HCT116 (cell line): ENCODE data around the gene CACNA2D2. TPM values are rescaled to one million over a fixed set of nuclear protein-coding genes. Genes with fewer than 3 reads are reported as not detected.

Source experiments
- ATAC-seq: fragments of 200-7000 bp; cut with Tn5 transposase; 2 replicates; pipeline ENCODE4 v1.9.1; 2020; ENCODE audit warnings: mild to moderate bottlenecking, moderate library complexity
- BruUV-seq: library from RNA; stranded (reverse); fragments of 400-500 nt; replicated peaks from 2 replicates; lab custom pipeline; 2021; lab: Mats Ljungman, UMichigan
- CTCF ChIA-PET: fragments of 300-600 bp; sonication (Branson Sonifier 250); formaldehyde crosslinking; loops from one replicate; lab custom pipeline; 2021; ENCODE audit warnings: antibody characterized with exemption; lab: Charles Lee
- POLR2A ChIA-PET: fragments of 300-600, 350-600 bp; sonication (Branson Sonifier 250); formaldehyde crosslinking; loops from one replicate; lab custom pipeline; 2021; ENCODE audit warnings: antibody characterized with exemption; lab: Charles Lee
- RAD21 ChIA-PET, 2 experiments: fragments of 300-600 bp; sonication (Branson Sonifier 250); formaldehyde crosslinking; loops; one replicate each; lab custom pipeline; 2023; ENCODE audit warnings: low total read pairs in 2 of 2; ENCODE audit not compliant: uncharacterized antibody in 2 of 2, unreplicated experiment in 2 of 2, low non-redundant PET in 1 of 2; lab: Charles Lee
- DNase-seq: peaks from one replicate; pipeline ENCODE4 v3.0.0-alpha.2; 2010; ENCODE audit warnings: low read depth, low spot score
- H2AFZ ChIP-seq: fragments of 200-600 bp; shearing (Covaris generic), sonication (generic); 2 replicates; pipeline ENCODE4 v1.6.1; 2017; ENCODE audit warnings: low read depth, mixed run types, mixed read lengths, antibody characterized with exemption, low read length; ENCODE audit not compliant: poor library complexity, severe bottlenecking
- H3K27ac ChIP-seq: 2 replicates; pipeline ENCODE4 v1.5.1; 2012; ENCODE audit warnings: low read depth, low read length
- H3K27me3 ChIP-seq: fragments of 200-600 bp; sonication (generic); 2 replicates; pipeline ENCODE4 v1.6.1; 2016; ENCODE audit warnings: mixed run types, low read length, mixed read lengths; ENCODE audit not compliant: insufficient read depth
- H3K36me3 ChIP-seq, 2 experiments: fragments of 200-500 bp in 1 of 2; fragments of 200-600 bp in 1 of 2; sonication (Bioruptor generic) in 1 of 2; sonication (generic) in 1 of 2; 2 replicates each; pipeline versions ENCODE4 v1.5.1 to v1.6.1; 2014 to 2016; ENCODE audit warnings: low read length in 2 of 2, inconsistent platforms in 1 of 2, mixed read lengths in 1 of 2, mixed run types in 1 of 2; ENCODE audit not compliant: insufficient read depth in 2 of 2, control insufficient read depth in 1 of 2
- H3K4me1 ChIP-seq, 2 experiments: fragments of 200-600 bp in 1 of 2; sonication (generic) in 1 of 2; 2 replicates each; pipeline versions ENCODE4 v1.5.1 to v1.6.1; 2012 to 2017; ENCODE audit warnings: low read length in 2 of 2, inconsistent platforms in 1 of 2, mild to moderate bottlenecking in 1 of 2, mixed read lengths in 1 of 2, mixed run types in 1 of 2, moderate library complexity in 1 of 2; ENCODE audit not compliant: insufficient read depth in 2 of 2, control insufficient read depth in 1 of 2
- H3K4me2 ChIP-seq: fragments of 200-600 bp; sonication (generic); 2 replicates; pipeline ENCODE4 v1.6.1; 2017; ENCODE audit warnings: mixed run types, low read length, mixed read lengths
- H3K4me3 ChIP-seq, 2 experiments: fragments of 200-600 bp in 1 of 2; sonication (generic) in 1 of 2; replicated peaks in 1 of 2; 2 replicates each; pipeline ENCODE4 v1.5.1; 2011 to 2016; ENCODE audit warnings: low read length in 2 of 2, control low read depth in 1 of 2, low read depth in 1 of 2, mild to moderate bottlenecking in 1 of 2, mixed read lengths in 1 of 2, mixed run types in 1 of 2
- H3K79me2 ChIP-seq: fragments of 200-600 bp; sonication (generic); 2 replicates; pipeline ENCODE4 v1.6.1; 2017; ENCODE audit warnings: mild to moderate bottlenecking, mixed run types, low read length, moderate library complexity, mixed read lengths; ENCODE audit not compliant: insufficient read depth
- H3K9ac ChIP-seq: fragments of 200-600 bp; sonication (generic); 2 replicates; pipeline ENCODE4 v1.6.1; 2016; ENCODE audit warnings: low read length, mixed read lengths
- H3K9me2 ChIP-seq: fragments of 200-600 bp; sonication (generic), shearing (Covaris generic); 2 replicates; pipeline ENCODE4 v1.6.1; 2017; ENCODE audit warnings: mixed run types, mild to moderate bottlenecking, moderate library complexity; ENCODE audit not compliant: insufficient read depth
- H3K9me3 ChIP-seq, 2 experiments: fragments of 200-500 bp in 1 of 2; fragments of 200-600 bp in 1 of 2; sonication (Bioruptor generic) in 1 of 2; sonication (generic) in 1 of 2; 2 replicates each; pipeline ENCODE4 v1.6.1; 2014 to 2017; ENCODE audit warnings: low read length in 2 of 2, mixed read lengths in 2 of 2, inconsistent platforms in 1 of 2, low read depth in 1 of 2, mild to moderate bottlenecking in 1 of 2, mixed run types in 1 of 2, moderate library complexity in 1 of 2; ENCODE audit not compliant: control insufficient read depth in 1 of 2, insufficient read depth in 1 of 2
- H4K20me1 ChIP-seq: fragments of 200-600 bp; sonication (generic), shearing (Covaris generic); 2 replicates; pipeline ENCODE4 v1.6.1; 2017; ENCODE audit warnings: mixed run types, mild to moderate bottlenecking, moderate library complexity; ENCODE audit not compliant: insufficient read depth
- CBX3 ChIP-seq: IDR thresholded peaks from 2 replicates; pipeline ENCODE4 v1.6.1; 2012; ENCODE audit warnings: low read depth
- CEBPB ChIP-seq: IDR thresholded peaks from 2 replicates; pipeline ENCODE4 v1.6.1; 2012; ENCODE audit warnings: low read depth
- EGR1 ChIP-seq: IDR thresholded peaks from 2 replicates; pipeline ENCODE4 v1.6.1; 2012; ENCODE audit warnings: low read depth
- POLR2A ChIP-seq: IDR thresholded peaks from 2 replicates; pipeline ENCODE4 v1.7.0; 2011; ENCODE audit warnings: borderline replicate concordance; ENCODE audit not compliant: insufficient read depth, insufficient read length; ENCODE audit errors: extremely low read depth
- RAD21 ChIP-seq: IDR thresholded peaks from 2 replicates; pipeline ENCODE4 v1.6.1; 2012; ENCODE audit warnings: low read depth, mild to moderate bottlenecking
- SIN3A ChIP-seq: IDR thresholded peaks from 2 replicates; pipeline ENCODE4 v1.6.1; 2012; ENCODE audit warnings: low read depth
- intact Hi-C: fragments of 100-400 bp; cut with micrococcal nuclease; formaldehyde crosslinking; loops from 2 replicates; pipeline ENCODE4 v1.10.0; 2022
- total RNA-seq: library from RNA; stranded (reverse); gene quantifications from one replicate; pipeline ENCODE4 v1.2.1, GENCODE V29; 2021; ENCODE audit not compliant: unreplicated experiment
- TF ChIP-seq, protein P1 (sequence below): IDR thresholded peaks from 2 replicates; pipeline ENCODE4 v1.6.1; 2012
- TF ChIP-seq, protein P2 (sequence below): IDR thresholded peaks from 2 replicates; pipeline ENCODE4 v1.6.1; 2012
- TF ChIP-seq, protein P3 (sequence below), 3 experiments: fragments of 200-600 bp in 1 of 3; sonication (generic) in 1 of 3; IDR thresholded peaks in 2 of 3; conservative IDR thresholded peaks in 1 of 3; 2 replicates each; pipeline ENCODE4 v1.5.1; 2012 to 2017; ENCODE audit warnings: low read depth in 2 of 3, low read length in 2 of 3, antibody characterized with exemption in 1 of 3, borderline replicate concordance in 1 of 3, control low read depth in 1 of 3, mild to moderate bottlenecking in 1 of 3, mixed read lengths in 1 of 3, mixed run types in 1 of 3, moderate library complexity in 1 of 3; ENCODE audit not compliant: insufficient read depth in 1 of 3

CACNA2D2 gene
- total RNA-seq, 1 experiment from 2014 or later = 10.2 TPM

DNA sequence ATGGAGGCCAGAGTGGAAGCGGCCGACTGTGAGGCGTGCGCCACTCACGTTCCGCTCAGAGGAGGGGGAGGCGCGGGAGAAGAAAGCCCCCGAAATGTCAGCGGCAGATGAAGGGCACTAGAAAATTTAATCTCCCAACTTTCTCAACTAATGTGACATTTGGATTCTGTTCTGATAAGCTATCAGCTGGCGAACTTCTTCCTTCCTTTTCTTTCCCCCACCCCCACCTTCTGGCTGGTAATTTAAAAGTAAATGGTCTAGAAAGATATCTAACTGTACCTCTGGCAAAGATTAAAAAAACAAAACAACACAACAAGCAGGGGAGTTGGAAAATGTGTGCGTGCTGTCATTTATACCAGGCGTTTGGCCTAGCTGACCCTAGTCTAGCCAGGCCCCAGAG, 117.7 kb downstream of the CACNA2D2 start:
- H3K4me2 ChIP-seq = no peak overlapping the region
- TF ChIP-seq CBX3 (no peak), CEBPB (no peak)
- TF ChIP-seq, all 23 proteins: peak for 0
- no peaks in the 10 kb centered on the region for H3K36me3 ChIP-seq
- no peak overlapping the region for H3K9ac ChIP-seq
- no peak overlapping the region for H2AFZ ChIP-seq
- CTCF ChIA-PET = no interaction called here
- H3K27ac ChIP-seq = no peak overlapping the region
- no peaks in the 10 kb centered on the region for H3K4me1 ChIP-seq
- POLR2A ChIA-PET = interaction anchor here (1.0 kb wide), 1 partner anchor 11 kb away, joined by 3 read pairs; no protein-coding TSS in a partner anchor
- ATAC-seq = no peak
- H3K79me2 ChIP-seq = no peaks in the 10 kb centered on the region
- RAD21 ChIA-PET = no interaction called here
- no peaks in the 10 kb centered on the region for H3K9me2 ChIP-seq
- BruUV-seq = no TSS peak
- no peaks in the 10 kb centered on the region for H3K27me3 ChIP-seq
- no peak overlapping the region for H3K4me3 ChIP-seq
- no peak for DNase-seq
- intact Hi-C loops = no loop called here
- H3K9me3 ChIP-seq = no peaks in the 10 kb centered on the region
- H4K20me1 ChIP-seq = no peaks in the 10 kb centered on the region

DNA sequence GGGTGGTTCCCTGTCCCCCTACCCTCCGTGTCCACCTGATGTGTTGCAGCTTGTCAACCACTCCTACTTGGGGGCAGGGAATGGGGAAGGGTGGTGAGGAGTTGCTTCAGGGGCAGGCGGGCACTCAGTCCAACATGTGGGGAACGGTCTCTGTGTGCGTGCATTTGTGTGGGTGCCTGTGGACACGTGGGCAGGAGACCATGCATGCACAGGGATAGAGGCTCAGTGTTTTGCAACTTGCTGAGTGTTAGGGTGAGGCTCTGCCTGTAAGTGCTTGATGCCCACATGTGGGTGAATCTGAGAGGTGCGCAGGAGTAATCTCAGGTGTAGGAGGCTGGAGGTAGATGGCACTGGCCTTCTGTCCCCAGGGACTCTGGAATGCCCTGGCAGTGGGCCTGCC, 119.7 kb downstream of the CACNA2D2 start:
- no peak for DNase-seq
- CTCF ChIA-PET = no interaction called here
- Histone ChIP-seq H3K4me2 (no peak overlapping the region), H3K27me3 (no peaks in the 10 kb centered on the region), H3K27ac (no peak overlapping the region), H3K4me1 (no peaks in the 10 kb centered on the region), H3K79me2 (no peaks in the 10 kb centered on the region), H3K36me3 (no peaks in the 10 kb centered on the region), H4K20me1 (no peaks in the 10 kb centered on the region), H3K4me3 (no peak overlapping the region), H3K9ac (no peak overlapping the region), H2AFZ (no peak overlapping the region), H3K9me2 (no peaks in the 10 kb centered on the region), H3K9me3 (no peaks in the 10 kb centered on the region)
- TF ChIP-seq, protein P1, sequence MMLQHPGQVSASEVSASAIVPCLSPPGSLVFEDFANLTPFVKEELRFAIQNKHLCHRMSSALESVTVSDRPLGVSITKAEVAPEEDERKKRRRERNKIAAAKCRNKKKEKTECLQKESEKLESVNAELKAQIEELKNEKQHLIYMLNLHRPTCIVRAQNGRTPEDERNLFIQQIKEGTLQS = no peak
- TF ChIP-seq CEBPB (no peak), EGR1 (no peak), RAD21 (no peak), POLR2A (no peak), SIN3A (no peak)
- TF ChIP-seq, protein P2, sequence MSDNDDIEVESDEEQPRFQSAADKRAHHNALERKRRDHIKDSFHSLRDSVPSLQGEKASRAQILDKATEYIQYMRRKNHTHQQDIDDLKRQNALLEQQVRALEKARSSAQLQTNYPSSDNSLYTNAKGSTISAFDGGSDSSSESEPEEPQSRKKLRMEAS = no peak
- TF ChIP-seq, protein P3, sequence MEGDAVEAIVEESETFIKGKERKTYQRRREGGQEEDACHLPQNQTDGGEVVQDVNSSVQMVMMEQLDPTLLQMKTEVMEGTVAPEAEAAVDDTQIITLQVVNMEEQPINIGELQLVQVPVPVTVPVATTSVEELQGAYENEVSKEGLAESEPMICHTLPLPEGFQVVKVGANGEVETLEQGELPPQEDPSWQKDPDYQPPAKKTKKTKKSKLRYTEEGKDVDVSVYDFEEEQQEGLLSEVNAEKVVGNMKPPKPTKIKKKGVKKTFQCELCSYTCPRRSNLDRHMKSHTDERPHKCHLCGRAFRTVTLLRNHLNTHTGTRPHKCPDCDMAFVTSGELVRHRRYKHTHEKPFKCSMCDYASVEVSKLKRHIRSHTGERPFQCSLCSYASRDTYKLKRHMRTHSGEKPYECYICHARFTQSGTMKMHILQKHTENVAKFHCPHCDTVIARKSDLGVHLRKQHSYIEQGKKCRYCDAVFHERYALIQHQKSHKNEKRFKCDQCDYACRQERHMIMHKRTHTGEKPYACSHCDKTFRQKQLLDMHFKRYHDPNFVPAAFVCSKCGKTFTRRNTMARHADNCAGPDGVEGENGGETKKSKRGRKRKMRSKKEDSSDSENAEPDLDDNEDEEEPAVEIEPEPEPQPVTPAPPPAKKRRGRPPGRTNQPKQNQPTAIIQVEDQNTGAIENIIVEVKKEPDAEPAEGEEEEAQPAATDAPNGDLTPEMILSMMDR (IDR thresholded peaks at IDR 0.05 in 2 of 3, conservative IDR thresholded peaks at IDR 0.05 in 1 of 3; ENCODE audit: borderline replicate concordance in 1 of 3, insufficient read depth in 1 of 3, low read depth in 2 of 3, low read length in 2 of 3) = no peak
- no peak for ATAC-seq
- POLR2A ChIA-PET = no interaction called here
- RAD21 ChIA-PET = no interaction called here
- BruUV-seq = no TSS peak
- intact Hi-C loops = no loop called here
